Tibial artery (tissue), 4 donors: ENCODE measurements around the gene MGMT.

Source experiments
- DNase-seq, 2 donors: peaks; one replicate each; pipeline ENCODE4 v3.0.0-alpha.2; 2019
- H3K27ac ChIP-seq, 2 donors: fragments of 200-600 bp; sonication (generic) in 1 of 2; 1 replicate in 1 of 2; 2 replicates in 1 of 2; pipeline ENCODE4 v1.5.1; 2018 to 2019; ENCODE audit warnings: mild to moderate bottlenecking in 1 of 2
- H3K27me3 ChIP-seq, 2 donors: fragments of 200-600 bp; sonication (generic) in 1 of 2; one replicate each; pipeline versions ENCODE4 v1.5.1 to v1.6.0; 2016 to 2019
- H3K36me3 ChIP-seq, 3 donors: fragments of 200-600 bp; sonication (generic) in 2 of 3; one replicate each; pipeline ENCODE4 v1.5.1; 2016 to 2019; ENCODE audit warnings: mild to moderate bottlenecking in 2 of 3
- H3K4me1 ChIP-seq, 4 donors: fragments of 200-600 bp; sonication (generic) in 2 of 4; 1 replicate in 3 of 4; 2 replicates in 1 of 4; pipeline ENCODE4 v1.5.1; 2016 to 2019
- H3K4me3 ChIP-seq, 2 donors: fragments of 200-600 bp; sonication (generic) in 1 of 2; 1 replicate in 1 of 2; 2 replicates in 1 of 2; pipeline ENCODE4 v1.5.1; 2018 to 2019; ENCODE audit warnings: mild to moderate bottlenecking in 2 of 2
- H3K9me3 ChIP-seq, 3 donors: fragments of 200-600 bp; sonication (generic) in 1 of 3; one replicate each; pipeline ENCODE4 v1.5.1; 2016 to 2019
- intact Hi-C: fragments of 100-400 bp; cut with DNase I; formaldehyde crosslinking; loops from one replicate; pipeline ENCODE4 v1.15.0; 2023; ENCODE audit warnings: low total_unique reads
- TF ChIP-seq, protein P1 (sequence below), 2 experiments: fragments of 200-600 bp in 1 of 2; fragments of 450-650 bp in 1 of 2; IDR thresholded peaks; one replicate each; pipeline ENCODE4 v1.5.1; 2017 to 2019; ENCODE audit warnings: antibody characterized with exemption in 2 of 2, mild to moderate bottlenecking in 1 of 2, moderate library complexity in 1 of 2

MGMT gene

GRCh38 chr10:129440722-129441316 lies 26.2 kb upstream of the MGMT start:
- intact Hi-C loops, result no loop called here
- TF ChIP-seq, protein P1, sequence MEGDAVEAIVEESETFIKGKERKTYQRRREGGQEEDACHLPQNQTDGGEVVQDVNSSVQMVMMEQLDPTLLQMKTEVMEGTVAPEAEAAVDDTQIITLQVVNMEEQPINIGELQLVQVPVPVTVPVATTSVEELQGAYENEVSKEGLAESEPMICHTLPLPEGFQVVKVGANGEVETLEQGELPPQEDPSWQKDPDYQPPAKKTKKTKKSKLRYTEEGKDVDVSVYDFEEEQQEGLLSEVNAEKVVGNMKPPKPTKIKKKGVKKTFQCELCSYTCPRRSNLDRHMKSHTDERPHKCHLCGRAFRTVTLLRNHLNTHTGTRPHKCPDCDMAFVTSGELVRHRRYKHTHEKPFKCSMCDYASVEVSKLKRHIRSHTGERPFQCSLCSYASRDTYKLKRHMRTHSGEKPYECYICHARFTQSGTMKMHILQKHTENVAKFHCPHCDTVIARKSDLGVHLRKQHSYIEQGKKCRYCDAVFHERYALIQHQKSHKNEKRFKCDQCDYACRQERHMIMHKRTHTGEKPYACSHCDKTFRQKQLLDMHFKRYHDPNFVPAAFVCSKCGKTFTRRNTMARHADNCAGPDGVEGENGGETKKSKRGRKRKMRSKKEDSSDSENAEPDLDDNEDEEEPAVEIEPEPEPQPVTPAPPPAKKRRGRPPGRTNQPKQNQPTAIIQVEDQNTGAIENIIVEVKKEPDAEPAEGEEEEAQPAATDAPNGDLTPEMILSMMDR (IDR thresholded peaks at IDR 0.05), result no peak
- DNase-seq, result no peak

GRCh38 chr10:129441372-129442009 lies 25.6 kb upstream of the MGMT start:
- no peaks in the 10 kb centered on the region for H3K36me3 ChIP-seq
- H3K27me3 ChIP-seq, result peaks cover 0 to 3% of the 10 kb centered on the region in 2 donors
- TF ChIP-seq, protein P1 (IDR thresholded peaks at IDR 0.05), result no peak

More at GRCh38 chr10:129440722-129441316, 26.2 kb upstream of the MGMT start:
- Histone ChIP-seq H3K27ac (no peak overlapping the region), H3K27me3 (peaks cover 0 to 3% of the 10 kb centered on the region in 2 donors), H3K4me1 (no peaks in the 10 kb centered on the region), H3K36me3 (no peaks in the 10 kb centered on the region), H3K4me3 (no peak overlapping the region), H3K9me3 (no peaks in the 10 kb centered on the region)

GRCh38 chr10:129442866-129443265 lies 24.2 kb upstream of the MGMT start:
- Histone ChIP-seq H3K36me3 (no peaks in the 10 kb centered on the region), H3K4me1 (no peaks in the 10 kb centered on the region), H3K4me3 (no peak overlapping the region), H3K27me3 (peaks cover 0 to 3% of the 10 kb centered on the region in 2 donors), H3K27ac (no peak overlapping the region), H3K9me3 (no peaks in the 10 kb centered on the region)
- DNase-seq, result no peak
- TF ChIP-seq, protein P1 (IDR thresholded peaks at IDR 0.05), result no peak
- intact Hi-C loops, result no loop called here

More at GRCh38 chr10:129441372-129442009, 25.6 kb upstream of the MGMT start:
- intact Hi-C loops, result no loop called here
- no peak overlapping the region for H3K4me3 ChIP-seq
- H3K9me3 ChIP-seq, result no peaks in the 10 kb centered on the region
- DNase-seq, result no peak
- no peak overlapping the region for H3K27ac ChIP-seq
- no peaks in the 10 kb centered on the region for H3K4me1 ChIP-seq

- Histone ChIP-seq H3K4me3 (no peak overlapping the region), H3K9me3 (no peaks in the 10 kb centered on the region), H3K36me3 (no peaks in the 10 kb centered on the region), H3K27ac (no peak overlapping the region), H3K4me1 (no peaks in the 10 kb centered on the region), H3K27me3 (peaks cover 0 to 3% of the 10 kb centered on the region in 2 donors)
- no peak for DNase-seq
- TF ChIP-seq, protein P1 (IDR thresholded peaks at IDR 0.05), result no peak
- intact Hi-C loops, result no loop called here
These were observed 22.7 kb upstream of the MGMT start for GRCh38 chr10:129444359-129444758.

GRCh38 chr10:129445436-129446182 lies 21.4 kb upstream of the MGMT start:
- intact Hi-C loops, result no loop called here

More at GRCh38 chr10:129445436-129446182, 21.4 kb upstream of the MGMT start:
- TF ChIP-seq, protein P1 (IDR thresholded peaks at IDR 0.05), result no peak
- DNase-seq, result no peak
- H3K4me3 ChIP-seq, result no peak overlapping the region
- peaks cover 0 to 3% of the 10 kb centered on the region in 2 donors for H3K27me3 ChIP-seq
- H3K36me3 ChIP-seq, result no peaks in the 10 kb centered on the region
- H3K4me1 ChIP-seq, result no peaks in the 10 kb centered on the region
- H3K9me3 ChIP-seq, result no peaks in the 10 kb centered on the region
- H3K27ac ChIP-seq, result no peak overlapping the region
